Measurements from ENCODE around the gene LRCOL1. TPM values are rescaled to one million over a fixed set of nuclear protein-coding genes. Genes with fewer than 3 reads are reported as not detected.

LRCOL1 gene
- polyA plus RNA-seq, 3 donors = not detected

DNA sequence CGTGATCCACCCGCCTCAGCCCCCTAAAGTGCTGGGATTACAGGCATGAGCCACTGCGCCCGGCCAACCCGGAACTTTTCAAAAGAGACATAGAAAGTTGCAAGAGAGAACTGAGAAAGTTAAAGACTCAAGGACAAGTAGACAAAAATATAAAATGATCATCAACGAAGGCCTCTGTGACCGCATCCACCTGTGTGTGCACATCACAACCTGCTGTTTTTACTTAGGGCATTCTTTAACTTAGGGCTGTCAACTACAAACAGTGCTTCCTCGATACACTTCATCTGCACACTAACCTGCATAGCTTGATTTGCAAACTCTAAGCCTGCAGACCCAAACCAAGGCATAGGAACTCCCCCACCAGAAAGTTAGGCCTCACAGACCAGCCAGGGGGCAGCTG lies 23.0 kb upstream of the LRCOL1 start:
- H3K4me2 ChIP-seq (replicated peaks; ENCODE audit: extremely low read depth, low read length, poor library complexity, severe bottlenecking) = no peak overlapping the region
- H3K9me3 Mint-ChIP-seq = peaks cover 0 to 1% (median 0%) of the 10 kb centered on the region in 7 donors
- no peaks in the 10 kb centered on the region for H3K9me3 ChIP-seq (replicated peaks in 1 of 2; ENCODE audit: control insufficient read depth in 1 of 2, insufficient read depth in 1 of 2, low read length in 2 of 2)
- no peak overlapping the region for H3K27ac ChIP-seq (ENCODE audit: low read depth in 1 of 2, low read length in 2 of 2)
- TF ChIP-seq, protein P1, sequence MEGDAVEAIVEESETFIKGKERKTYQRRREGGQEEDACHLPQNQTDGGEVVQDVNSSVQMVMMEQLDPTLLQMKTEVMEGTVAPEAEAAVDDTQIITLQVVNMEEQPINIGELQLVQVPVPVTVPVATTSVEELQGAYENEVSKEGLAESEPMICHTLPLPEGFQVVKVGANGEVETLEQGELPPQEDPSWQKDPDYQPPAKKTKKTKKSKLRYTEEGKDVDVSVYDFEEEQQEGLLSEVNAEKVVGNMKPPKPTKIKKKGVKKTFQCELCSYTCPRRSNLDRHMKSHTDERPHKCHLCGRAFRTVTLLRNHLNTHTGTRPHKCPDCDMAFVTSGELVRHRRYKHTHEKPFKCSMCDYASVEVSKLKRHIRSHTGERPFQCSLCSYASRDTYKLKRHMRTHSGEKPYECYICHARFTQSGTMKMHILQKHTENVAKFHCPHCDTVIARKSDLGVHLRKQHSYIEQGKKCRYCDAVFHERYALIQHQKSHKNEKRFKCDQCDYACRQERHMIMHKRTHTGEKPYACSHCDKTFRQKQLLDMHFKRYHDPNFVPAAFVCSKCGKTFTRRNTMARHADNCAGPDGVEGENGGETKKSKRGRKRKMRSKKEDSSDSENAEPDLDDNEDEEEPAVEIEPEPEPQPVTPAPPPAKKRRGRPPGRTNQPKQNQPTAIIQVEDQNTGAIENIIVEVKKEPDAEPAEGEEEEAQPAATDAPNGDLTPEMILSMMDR (IDR thresholded peaks at IDR 0.05) = no peak
- H3K27me3 ChIP-seq (ENCODE audit: control insufficient read depth in 2 of 2, insufficient read depth in 2 of 2, low read length in 2 of 2) = no peaks in the 10 kb centered on the region
- peaks cover 0 to 4% (median 1%) of the 10 kb centered on the region in 3 donors for H3K27me3 Mint-ChIP-seq (ENCODE audit: low read depth in 3 of 3)
- peaks cover 77 to 95% of the 10 kb centered on the region in 2 donors for H3K36me3 ChIP-seq (replicated peaks in 1 of 2; ENCODE audit: control insufficient read depth in 1 of 2, insufficient read depth in 2 of 2, low read length in 2 of 2)
- no peak overlapping the region for H3K4me3 Mint-ChIP-seq
- intact Hi-C loops (cut with micrococcal nuclease) = no loop called here
- H3K27ac Mint-ChIP-seq = peak overlapping the region in 1 of 7 donors; percentile 11
- no peak overlapping the region for H2AFZ ChIP-seq (ENCODE audit: insufficient read depth, low read depth, low read length, poor library complexity, severe bottlenecking)
- peaks cover 87 to 97% of the 10 kb centered on the region in 2 donors for H3K36me3 Mint-ChIP-seq
- H4K20me1 ChIP-seq (ENCODE audit: insufficient read depth, low read length) = no peaks in the 10 kb centered on the region
- 97% methylated on average over 5 of the region's 8 CpGs for WGBS (ENCODE audit: insufficient coverage)
- H3K79me2 ChIP-seq (ENCODE audit: insufficient read depth, low read length) = no peaks in the 10 kb centered on the region
- no peak for DNase-seq
- no peak overlapping the region for H3K4me3 ChIP-seq (replicated peaks in 1 of 3; ENCODE audit: low read depth in 2 of 3, low read length in 3 of 3)
- no peak overlapping the region for H3K9ac ChIP-seq (ENCODE audit: insufficient read depth, low read length, poor library complexity, severe bottlenecking)
- no peaks in the 10 kb centered on the region for H3K4me1 ChIP-seq (ENCODE audit: control insufficient read depth in 1 of 2, insufficient read depth in 2 of 2, low read length in 2 of 2)
- no peaks in the 10 kb centered on the region for H3K4me1 Mint-ChIP-seq

DNA sequence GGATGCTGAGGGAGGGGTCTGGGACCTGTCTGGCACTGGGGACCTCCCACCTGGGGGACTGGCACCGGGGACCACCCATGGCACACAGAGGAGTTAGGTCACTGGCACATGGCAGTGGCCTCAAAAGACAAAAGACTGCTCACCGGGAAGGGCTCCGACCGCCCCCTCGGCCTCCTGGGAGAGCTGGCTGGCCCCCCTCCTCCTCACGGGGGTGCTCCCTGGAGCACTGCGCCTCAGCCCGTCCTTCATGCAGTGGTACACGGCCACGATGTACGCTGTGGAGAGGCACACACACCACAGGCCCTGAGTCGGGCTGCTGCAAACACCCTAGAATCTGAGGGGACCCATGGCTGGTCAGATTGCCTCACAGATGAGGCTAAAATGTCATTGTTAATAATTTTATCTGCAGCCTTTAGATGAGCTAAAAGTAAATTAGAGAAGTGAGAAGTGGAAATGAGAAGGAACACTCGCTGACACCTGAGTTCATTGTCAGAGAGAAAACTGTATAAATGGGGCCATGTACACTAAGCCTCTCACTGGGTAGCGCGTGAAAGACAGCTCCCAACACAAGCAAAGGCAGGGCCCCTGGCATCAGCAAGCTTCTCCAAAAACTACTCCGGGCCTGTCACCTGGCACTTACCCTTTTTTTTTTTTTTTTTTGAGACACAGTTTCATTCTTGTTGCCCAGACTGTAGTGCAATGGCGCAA lies 22.3 kb upstream of the LRCOL1 start:
- H3K27ac Mint-ChIP-seq = no peak overlapping the region

More for the DNA sequence above, 22.3 kb upstream of the LRCOL1 start:
- WGBS (ENCODE audit: insufficient coverage) = 82% methylated on average over 15 of the region's 17 CpGs
- H3K4me1 Mint-ChIP-seq = no peaks in the 10 kb centered on the region
- TF ChIP-seq, protein P1 (IDR thresholded peaks at IDR 0.05) = no peak
- Histone ChIP-seq H3K36me3 (replicated peaks in 1 of 2; ENCODE audit: control insufficient read depth in 1 of 2, insufficient read depth in 2 of 2, low read length in 2 of 2) (peaks cover 71 to 87% of the 10 kb centered on the region in 2 donors), H3K27ac (ENCODE audit: low read depth in 1 of 2, low read length in 2 of 2) (no peak overlapping the region), H3K4me2 (replicated peaks; ENCODE audit: extremely low read depth, low read length, poor library complexity, severe bottlenecking) (no peak overlapping the region), H3K79me2 (ENCODE audit: insufficient read depth, low read length) (no peaks in the 10 kb centered on the region), H2AFZ (ENCODE audit: insufficient read depth, low read depth, low read length, poor library complexity, severe bottlenecking) (no peak overlapping the region), H3K4me1 (ENCODE audit: control insufficient read depth in 1 of 2, insufficient read depth in 2 of 2, low read length in 2 of 2) (no peaks in the 10 kb centered on the region), H4K20me1 (ENCODE audit: insufficient read depth, low read length) (no peaks in the 10 kb centered on the region), H3K9me3 (replicated peaks in 1 of 2; ENCODE audit: control insufficient read depth in 1 of 2, insufficient read depth in 1 of 2, low read length in 2 of 2) (no peaks in the 10 kb centered on the region), H3K4me3 (replicated peaks in 1 of 3; ENCODE audit: low read depth in 2 of 3, low read length in 3 of 3) (no peak overlapping the region), H3K9ac (ENCODE audit: insufficient read depth, low read length, poor library complexity, severe bottlenecking) (no peak overlapping the region), H3K27me3 (ENCODE audit: control insufficient read depth in 2 of 2, insufficient read depth in 2 of 2, low read length in 2 of 2) (no peaks in the 10 kb centered on the region)
- H3K27me3 Mint-ChIP-seq (ENCODE audit: low read depth in 3 of 3) = peaks cover 0 to 4% (median 1%) of the 10 kb centered on the region in 3 donors
- H3K36me3 Mint-ChIP-seq = peaks cover 83 to 95% of the 10 kb centered on the region in 2 donors
- no peak overlapping the region for H3K4me3 Mint-ChIP-seq
- no peak for DNase-seq
- H3K9me3 Mint-ChIP-seq = peaks cover 0 to 1% (median 0%) of the 10 kb centered on the region in 7 donors
- intact Hi-C loops (cut with micrococcal nuclease) = no loop called here
